Measurements from ENCODE around the gene RETREG2.

GRCh38 chr2:219174146-219174545, 3.9 kb upstream of the RETREG2 start:
- TF ChIP-seq CTCF (IDR thresholded peaks at IDR 0.05) = no peak
- no peak for TF ChIP-seq POLR2A (IDR thresholded peaks at IDR 0.05)

All from transverse colon (tissue), 3 donors.